ENCODE data around the gene CSN2. TPM values are rescaled to one million over a fixed set of nuclear protein-coding genes. Genes with fewer than 3 reads are reported as not detected.
A peak's percentile ranks its signal among the peaks of the same experiment; 100 is the strongest.

The CSN2 gene, protein sequence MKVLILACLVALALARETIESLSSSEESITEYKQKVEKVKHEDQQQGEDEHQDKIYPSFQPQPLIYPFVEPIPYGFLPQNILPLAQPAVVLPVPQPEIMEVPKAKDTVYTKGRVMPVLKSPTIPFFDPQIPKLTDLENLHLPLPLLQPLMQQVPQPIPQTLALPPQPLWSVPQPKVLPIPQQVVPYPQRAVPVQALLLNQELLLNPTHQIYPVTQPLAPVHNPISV
- total RNA-seq (ENCODE audit: low replicate concordance), result not detected in 2 replicates

DNA sequence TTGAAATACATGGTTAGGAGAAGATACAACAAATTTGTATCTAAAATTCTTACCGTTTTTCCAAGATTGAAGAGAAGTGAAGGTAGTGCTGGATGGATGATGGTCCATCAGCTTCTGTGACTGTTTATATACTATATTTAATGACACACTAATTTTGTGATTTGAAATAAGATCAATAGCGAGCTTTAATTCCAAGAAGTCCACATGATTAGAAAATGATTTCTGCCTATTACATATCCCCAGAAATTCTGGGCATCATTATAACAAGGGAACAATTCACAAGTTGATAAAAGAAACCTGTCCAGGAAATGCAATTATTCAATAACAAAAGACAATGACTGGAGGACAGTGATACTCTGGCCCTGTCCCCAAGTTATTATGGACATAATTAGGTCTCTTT lies at the start of gene CSN2:
Gene CSN2, minus strand, starts transcription at position 101 of the 400 bp plus-strand sequence. CDS start 4,733 bp downstream, outside the sequence.
- TF ChIP-seq, protein P1, sequence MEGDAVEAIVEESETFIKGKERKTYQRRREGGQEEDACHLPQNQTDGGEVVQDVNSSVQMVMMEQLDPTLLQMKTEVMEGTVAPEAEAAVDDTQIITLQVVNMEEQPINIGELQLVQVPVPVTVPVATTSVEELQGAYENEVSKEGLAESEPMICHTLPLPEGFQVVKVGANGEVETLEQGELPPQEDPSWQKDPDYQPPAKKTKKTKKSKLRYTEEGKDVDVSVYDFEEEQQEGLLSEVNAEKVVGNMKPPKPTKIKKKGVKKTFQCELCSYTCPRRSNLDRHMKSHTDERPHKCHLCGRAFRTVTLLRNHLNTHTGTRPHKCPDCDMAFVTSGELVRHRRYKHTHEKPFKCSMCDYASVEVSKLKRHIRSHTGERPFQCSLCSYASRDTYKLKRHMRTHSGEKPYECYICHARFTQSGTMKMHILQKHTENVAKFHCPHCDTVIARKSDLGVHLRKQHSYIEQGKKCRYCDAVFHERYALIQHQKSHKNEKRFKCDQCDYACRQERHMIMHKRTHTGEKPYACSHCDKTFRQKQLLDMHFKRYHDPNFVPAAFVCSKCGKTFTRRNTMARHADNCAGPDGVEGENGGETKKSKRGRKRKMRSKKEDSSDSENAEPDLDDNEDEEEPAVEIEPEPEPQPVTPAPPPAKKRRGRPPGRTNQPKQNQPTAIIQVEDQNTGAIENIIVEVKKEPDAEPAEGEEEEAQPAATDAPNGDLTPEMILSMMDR (IDR thresholded peaks at IDR 0.05; ENCODE audit: insufficient read depth, low read length), result no peak
- no peak for DNase-seq (ENCODE audit: low read depth)
- no peak within 1 kb of the TSS for H3K4me3 ChIP-seq (ENCODE audit: low read depth, low read length)

DNA sequence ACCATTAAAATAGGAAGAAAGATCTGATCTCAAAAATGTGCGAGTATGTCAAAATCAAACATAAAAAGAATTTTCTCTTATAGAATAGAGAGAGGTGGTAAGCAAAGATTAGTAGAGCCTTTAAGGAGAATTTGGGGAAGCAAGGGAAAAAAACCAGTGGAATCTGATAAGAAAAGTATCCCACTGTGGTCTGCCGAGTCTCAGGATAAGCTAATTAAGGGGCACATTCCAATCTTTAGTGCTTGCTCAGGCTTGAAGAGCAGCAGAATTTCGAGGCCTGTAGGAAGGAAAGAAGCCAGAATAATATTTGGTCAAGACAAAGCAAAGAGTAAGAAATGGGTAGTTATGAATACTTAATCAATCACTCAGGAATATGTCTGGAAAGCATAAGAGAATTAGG lies 43.2 kb upstream of the CSN2 start:
- no peak overlapping the region for H3K4me3 ChIP-seq (ENCODE audit: low read depth, low read length)
- no peak for DNase-seq (ENCODE audit: low read depth)
- TF ChIP-seq, protein P1 (IDR thresholded peaks at IDR 0.05; ENCODE audit: insufficient read depth, low read length), result no peak

DNA sequence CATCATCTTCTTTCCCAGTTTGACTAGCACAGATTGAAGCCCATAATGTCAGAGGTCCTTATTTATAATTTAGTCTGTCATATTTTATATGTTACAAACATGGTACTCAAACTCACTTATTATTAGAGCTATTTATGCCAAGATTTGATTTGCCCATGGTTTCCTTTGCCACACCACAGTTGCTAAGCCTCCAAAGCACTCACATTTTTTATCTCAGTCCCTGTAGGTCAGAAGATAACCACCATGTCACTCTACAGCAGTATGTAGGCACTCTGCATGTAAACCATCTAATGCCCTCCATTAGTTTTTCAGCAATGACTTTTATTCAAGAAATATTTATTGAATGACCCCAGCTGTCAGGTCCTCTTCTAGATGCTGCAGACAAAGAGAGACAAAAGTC lies 37.0 kb upstream of the CSN2 start:
- DNase-seq (ENCODE audit: low read depth), result no peak
- TF ChIP-seq, protein P1 (IDR thresholded peaks at IDR 0.05; ENCODE audit: insufficient read depth, low read length), result no peak
- no peak overlapping the region for H3K4me3 ChIP-seq (ENCODE audit: low read depth, low read length)

DNA sequence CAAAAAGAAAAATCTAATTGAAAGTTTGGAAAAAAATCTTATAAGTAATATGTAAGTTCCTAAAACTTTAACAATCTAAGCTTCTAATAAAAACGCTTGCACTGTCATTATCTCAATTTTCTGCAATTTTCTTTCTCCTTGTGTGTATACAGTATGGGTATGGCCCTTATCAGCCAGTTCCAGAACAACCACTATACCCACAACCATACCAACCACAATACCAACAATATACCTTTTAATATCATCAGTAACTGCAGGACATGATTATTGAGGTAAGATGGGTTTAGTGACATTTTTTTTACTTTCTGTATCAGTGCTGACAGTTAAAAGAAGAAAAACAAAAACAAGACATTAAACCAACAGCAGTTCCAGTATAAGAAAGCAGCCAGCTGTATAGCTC lies 35.2 kb upstream of the CSN2 start:
- DNase-seq (ENCODE audit: low read depth), result no peak
- H3K4me3 ChIP-seq (ENCODE audit: low read depth, low read length), result no peak overlapping the region
- TF ChIP-seq, protein P1 (IDR thresholded peaks at IDR 0.05; ENCODE audit: insufficient read depth, low read length), result no peak

DNA sequence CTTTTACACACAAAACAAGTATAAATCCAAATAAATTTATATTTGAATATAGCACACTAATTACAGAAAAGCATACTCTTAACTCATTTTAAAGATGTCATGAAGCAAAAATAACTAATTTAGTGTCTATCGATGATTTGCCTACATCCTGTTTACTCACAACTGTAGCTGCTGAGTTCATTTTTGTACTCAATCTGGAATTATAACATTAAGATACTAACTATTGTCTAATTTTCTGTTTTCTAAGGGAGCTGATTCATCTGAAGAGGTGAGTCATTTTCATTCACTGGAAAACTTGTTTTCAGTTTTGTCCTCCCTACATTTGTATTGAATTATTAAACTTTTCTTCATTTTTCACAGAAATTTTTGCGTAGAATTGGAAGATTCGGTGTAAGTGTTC lies 33.9 kb upstream of the CSN2 start:
- TF ChIP-seq, protein P1 (IDR thresholded peaks at IDR 0.05; ENCODE audit: insufficient read depth, low read length), result no peak
- H3K4me3 ChIP-seq (ENCODE audit: low read depth, low read length), result no peak overlapping the region
- DNase-seq (ENCODE audit: low read depth), result peak; percentile 1

DNA sequence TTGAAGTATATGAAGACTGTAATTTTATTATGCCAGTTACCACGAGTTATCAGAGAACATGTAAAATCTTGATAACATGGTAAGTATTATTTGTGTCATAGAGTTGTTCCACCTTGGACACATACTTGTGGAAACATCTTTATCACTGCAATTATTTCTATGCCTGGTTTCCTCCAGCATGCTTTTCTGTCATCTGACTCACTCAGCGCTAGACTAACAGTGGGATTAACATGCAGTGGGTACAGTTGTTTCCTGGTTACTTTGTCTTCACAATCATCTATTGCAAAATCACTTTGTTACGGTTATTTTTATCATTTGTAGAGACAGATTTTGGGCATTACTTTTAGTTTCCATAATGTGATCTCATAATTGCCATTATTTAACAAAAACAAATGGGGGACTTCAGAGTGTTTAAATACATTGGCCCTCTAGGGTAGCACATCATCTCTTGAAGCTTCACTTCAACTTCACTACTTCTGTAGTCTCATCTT lies 30.0 kb upstream of the CSN2 start, which contains the start of gene STATH:
Gene STATH, plus strand, starts transcription at position 441 of the 491 bp plus-strand sequence. CDS start 2,472 bp downstream, outside the sequence.
- no peak within 1 kb of the TSS for H3K4me3 ChIP-seq (ENCODE audit: low read depth, low read length)
- TF ChIP-seq, protein P1 (IDR thresholded peaks at IDR 0.05; ENCODE audit: insufficient read depth, low read length), result no peak
- DNase-seq (ENCODE audit: low read depth), result no peak
